ENCODE measurements around the gene ADAMTS3.

ADAMTS3 gene

GRCh38 chr4:72424006-72424405 lies 145.0 kb downstream of the ADAMTS3 start:
- no peaks in the 10 kb centered on the region for H3K36me3 ChIP-seq (ENCODE audit: control insufficient read depth, insufficient read depth, low read length)
- no peak overlapping the region for H2BK120ac ChIP-seq (ENCODE audit: low read depth, low read length)
- no peak overlapping the region for H4K8ac ChIP-seq (ENCODE audit: low read depth, low read length)
- no peaks in the 10 kb centered on the region for H3K27me3 ChIP-seq (ENCODE audit: insufficient read depth, low read length, poor library complexity)
- no peak overlapping the region for H2BK15ac ChIP-seq (replicated peaks; ENCODE audit: low read depth)
- H3K4me1 ChIP-seq (ENCODE audit: control insufficient read depth, low read depth, low read length) = no peaks in the 10 kb centered on the region
- H2AK5ac ChIP-seq (ENCODE audit: low read length) = no peak overlapping the region
- H3K4me3 ChIP-seq (ENCODE audit: low read length) = no peak overlapping the region
- H3K27ac ChIP-seq (ENCODE audit: low read depth, low read length) = no peak overlapping the region
- H3K23ac ChIP-seq (ENCODE audit: low read length) = no peak overlapping the region
- H3K79me1 ChIP-seq (ENCODE audit: low read length) = no peaks in the 10 kb centered on the region
- no peak overlapping the region for H2BK5ac ChIP-seq (ENCODE audit: low read length)
- H3K18ac ChIP-seq (ENCODE audit: low read length) = no peak overlapping the region
- WGBS (ENCODE audit: extremely low coverage, insufficient coverage, low lambda C conversion rate) = no CpG with 5 or more reads among the region's 4 CpGs
- no peak overlapping the region for H3K4ac ChIP-seq (ENCODE audit: low read depth, low read length)
- no peak for DNase-seq
- H3K56ac ChIP-seq (ENCODE audit: low read length) = no peak overlapping the region
- H3K9ac ChIP-seq (ENCODE audit: low read length) = no peak overlapping the region
- no peak overlapping the region for H3K4me2 ChIP-seq (ENCODE audit: low read length)
- H4K5ac ChIP-seq (ENCODE audit: low read length) = no peak overlapping the region
- H3K79me2 ChIP-seq (ENCODE audit: control insufficient read depth, insufficient read depth, low read length) = no peaks in the 10 kb centered on the region

GRCh38 chr4:72422416-72422815 lies 146.6 kb downstream of the ADAMTS3 start:
- Histone ChIP-seq H3K4ac (ENCODE audit: low read depth, low read length) (no peak overlapping the region), H3K4me2 (ENCODE audit: low read length) (no peak overlapping the region), H3K4me3 (ENCODE audit: low read length) (no peak overlapping the region), H3K23ac (ENCODE audit: low read length) (no peak overlapping the region), H2BK5ac (ENCODE audit: low read length) (no peak overlapping the region), H2AK5ac (ENCODE audit: low read length) (no peak overlapping the region), H4K8ac (ENCODE audit: low read depth, low read length) (no peak overlapping the region), H2BK15ac (replicated peaks; ENCODE audit: low read depth) (no peak overlapping the region), H3K56ac (ENCODE audit: low read length) (no peak overlapping the region), H3K36me3 (ENCODE audit: control insufficient read depth, insufficient read depth, low read length) (no peaks in the 10 kb centered on the region), H3K4me1 (ENCODE audit: control insufficient read depth, low read depth, low read length) (no peaks in the 10 kb centered on the region), H3K79me1 (ENCODE audit: low read length) (no peaks in the 10 kb centered on the region), H2BK120ac (ENCODE audit: low read depth, low read length) (no peak overlapping the region), H3K79me2 (ENCODE audit: control insufficient read depth, insufficient read depth, low read length) (no peaks in the 10 kb centered on the region), H3K9ac (ENCODE audit: low read length) (no peak overlapping the region), H3K27ac (ENCODE audit: low read depth, low read length) (no peak overlapping the region), H4K5ac (ENCODE audit: low read length) (no peak overlapping the region), H3K27me3 (ENCODE audit: insufficient read depth, low read length, poor library complexity) (no peaks in the 10 kb centered on the region), H3K18ac (ENCODE audit: low read length) (no peak overlapping the region)
- WGBS (ENCODE audit: extremely low coverage, insufficient coverage, low lambda C conversion rate) = no CpG with 5 or more reads among the region's 2 CpGs
- no peak for DNase-seq

GRCh38 chr4:72418458-72418857 lies 150.6 kb downstream of the ADAMTS3 start:
- Histone ChIP-seq H3K79me1 (ENCODE audit: low read length) (no peaks in the 10 kb centered on the region), H2BK15ac (replicated peaks; ENCODE audit: low read depth) (no peak overlapping the region), H2AK5ac (ENCODE audit: low read length) (no peak overlapping the region), H3K27ac (ENCODE audit: low read depth, low read length) (no peak overlapping the region), H3K79me2 (ENCODE audit: control insufficient read depth, insufficient read depth, low read length) (no peaks in the 10 kb centered on the region), H2BK5ac (ENCODE audit: low read length) (no peak overlapping the region), H3K9ac (ENCODE audit: low read length) (no peak overlapping the region), H3K36me3 (ENCODE audit: control insufficient read depth, insufficient read depth, low read length) (no peaks in the 10 kb centered on the region), H3K18ac (ENCODE audit: low read length) (no peak overlapping the region), H3K4me2 (ENCODE audit: low read length) (no peak overlapping the region), H3K4me1 (ENCODE audit: control insufficient read depth, low read depth, low read length) (no peaks in the 10 kb centered on the region), H2BK120ac (ENCODE audit: low read depth, low read length) (no peak overlapping the region), H3K56ac (ENCODE audit: low read length) (no peak overlapping the region), H4K8ac (ENCODE audit: low read depth, low read length) (no peak overlapping the region), H3K4me3 (ENCODE audit: low read length) (no peak overlapping the region), H3K4ac (ENCODE audit: low read depth, low read length) (no peak overlapping the region), H3K27me3 (ENCODE audit: insufficient read depth, low read length, poor library complexity) (no peaks in the 10 kb centered on the region), H3K23ac (ENCODE audit: low read length) (no peak overlapping the region), H4K5ac (ENCODE audit: low read length) (no peak overlapping the region)
- no CpG with 5 or more reads among the region's 2 CpGs for WGBS (ENCODE audit: extremely low coverage, insufficient coverage, low lambda C conversion rate)
- DNase-seq = no peak

GRCh38 chr4:72410158-72410557 lies 158.9 kb downstream of the ADAMTS3 start:
- Histone ChIP-seq H2BK5ac (ENCODE audit: low read length) (no peak overlapping the region), H4K5ac (ENCODE audit: low read length) (no peak overlapping the region), H3K4me3 (ENCODE audit: low read length) (no peak overlapping the region), H2BK120ac (ENCODE audit: low read depth, low read length) (no peak overlapping the region), H2AK5ac (ENCODE audit: low read length) (no peak overlapping the region), H3K4me1 (ENCODE audit: control insufficient read depth, low read depth, low read length) (no peaks in the 10 kb centered on the region), H3K4ac (ENCODE audit: low read depth, low read length) (no peak overlapping the region), H3K79me1 (ENCODE audit: low read length) (no peaks in the 10 kb centered on the region), H3K27me3 (ENCODE audit: insufficient read depth, low read length, poor library complexity) (no peaks in the 10 kb centered on the region), H3K56ac (ENCODE audit: low read length) (no peak overlapping the region), H3K79me2 (ENCODE audit: control insufficient read depth, insufficient read depth, low read length) (no peaks in the 10 kb centered on the region), H3K23ac (ENCODE audit: low read length) (no peak overlapping the region), H2BK15ac (replicated peaks; ENCODE audit: low read depth) (no peak overlapping the region), H3K27ac (ENCODE audit: low read depth, low read length) (no peak overlapping the region), H3K18ac (ENCODE audit: low read length) (no peak overlapping the region), H3K9ac (ENCODE audit: low read length) (no peak overlapping the region), H4K8ac (ENCODE audit: low read depth, low read length) (no peak overlapping the region), H3K4me2 (ENCODE audit: low read length) (no peak overlapping the region), H3K36me3 (ENCODE audit: control insufficient read depth, insufficient read depth, low read length) (no peaks in the 10 kb centered on the region)
- no CpG with 5 or more reads among the region's 3 CpGs for WGBS (ENCODE audit: extremely low coverage, insufficient coverage, low lambda C conversion rate)
- DNase-seq = no peak

GRCh38 chr4:72408568-72408967 lies 160.5 kb downstream of the ADAMTS3 start:
- no peaks in the 10 kb centered on the region for H3K4me1 ChIP-seq (ENCODE audit: control insufficient read depth, low read depth, low read length)
- DNase-seq = no peak
- H2BK120ac ChIP-seq (ENCODE audit: low read depth, low read length) = no peak overlapping the region
- H2AK5ac ChIP-seq (ENCODE audit: low read length) = no peak overlapping the region
- H4K8ac ChIP-seq (ENCODE audit: low read depth, low read length) = no peak overlapping the region
- WGBS (ENCODE audit: extremely low coverage, insufficient coverage, low lambda C conversion rate) = no CpG with 5 or more reads among the region's 4 CpGs
- no peak overlapping the region for H3K23ac ChIP-seq (ENCODE audit: low read length)
- H3K4me3 ChIP-seq (ENCODE audit: low read length) = no peak overlapping the region
- no peak overlapping the region for H2BK5ac ChIP-seq (ENCODE audit: low read length)
- H3K79me2 ChIP-seq (ENCODE audit: control insufficient read depth, insufficient read depth, low read length) = no peaks in the 10 kb centered on the region
- no peak overlapping the region for H2BK15ac ChIP-seq (replicated peaks; ENCODE audit: low read depth)
- H3K4me2 ChIP-seq (ENCODE audit: low read length) = no peak overlapping the region
- H3K27ac ChIP-seq (ENCODE audit: low read depth, low read length) = no peak overlapping the region
- no peak overlapping the region for H3K18ac ChIP-seq (ENCODE audit: low read length)
- H3K79me1 ChIP-seq (ENCODE audit: low read length) = no peaks in the 10 kb centered on the region
- H3K36me3 ChIP-seq (ENCODE audit: control insufficient read depth, insufficient read depth, low read length) = no peaks in the 10 kb centered on the region
- H4K5ac ChIP-seq (ENCODE audit: low read length) = no peak overlapping the region
- no peaks in the 10 kb centered on the region for H3K27me3 ChIP-seq (ENCODE audit: insufficient read depth, low read length, poor library complexity)
- no peak overlapping the region for H3K9ac ChIP-seq (ENCODE audit: low read length)
- H3K56ac ChIP-seq (ENCODE audit: low read length) = no peak overlapping the region
- H3K4ac ChIP-seq (ENCODE audit: low read depth, low read length) = no peak overlapping the region

- no peaks in the 10 kb centered on the region for H3K27me3 ChIP-seq (ENCODE audit: insufficient read depth, low read length, poor library complexity)
- H3K4me3 ChIP-seq (ENCODE audit: low read length) = no peak overlapping the region
- H3K27ac ChIP-seq (ENCODE audit: low read depth, low read length) = no peak overlapping the region
- H3K4me2 ChIP-seq (ENCODE audit: low read length) = no peak overlapping the region
- no peak overlapping the region for H2BK15ac ChIP-seq (replicated peaks; ENCODE audit: low read depth)
- no peak overlapping the region for H2BK5ac ChIP-seq (ENCODE audit: low read length)
- no peak overlapping the region for H4K8ac ChIP-seq (ENCODE audit: low read depth, low read length)
- no peak for DNase-seq
- H3K79me2 ChIP-seq (ENCODE audit: control insufficient read depth, insufficient read depth, low read length) = no peaks in the 10 kb centered on the region
- H2AK5ac ChIP-seq (ENCODE audit: low read length) = no peak overlapping the region
- H3K4ac ChIP-seq (ENCODE audit: low read depth, low read length) = no peak overlapping the region
- no peak overlapping the region for H3K18ac ChIP-seq (ENCODE audit: low read length)
- H3K4me1 ChIP-seq (ENCODE audit: control insufficient read depth, low read depth, low read length) = no peaks in the 10 kb centered on the region
- no peak overlapping the region for H3K56ac ChIP-seq (ENCODE audit: low read length)
- no peak overlapping the region for H3K9ac ChIP-seq (ENCODE audit: low read length)
- no peaks in the 10 kb centered on the region for H3K79me1 ChIP-seq (ENCODE audit: low read length)
- no peak overlapping the region for H4K5ac ChIP-seq (ENCODE audit: low read length)
- no peak overlapping the region for H2BK120ac ChIP-seq (ENCODE audit: low read depth, low read length)
- no peak overlapping the region for H3K23ac ChIP-seq (ENCODE audit: low read length)
- H3K36me3 ChIP-seq (ENCODE audit: control insufficient read depth, insufficient read depth, low read length) = no peaks in the 10 kb centered on the region
These were observed 163.6 kb downstream of the ADAMTS3 start for GRCh38 chr4:72405417-72405816.
